GM12892 (cell line): ENCODE results near the gene PSD.
A peak's percentile ranks its signal among the peaks of the same experiment; 100 is the strongest.

Experiments used
- DNase-seq: peaks from one replicate; pipeline ENCODE4 v3.0.0; 2011; ENCODE audit not compliant: insufficient read length
- FAIRE-seq: peaks from 2 replicates; lab custom pipeline; 2011; peaks lifted over from hg19 to GRCh38; lab: Jason Lieb, UNC
- POLR2A ChIP-seq: IDR thresholded peaks from 2 replicates; pipeline ENCODE4 v1.6.1; 2011; ENCODE audit warnings: low read depth, low read length, control low read depth
- POLR2AphosphoS5 ChIP-seq: IDR thresholded peaks from 2 replicates; pipeline ENCODE4 v1.6.1; 2011; ENCODE audit warnings: low read depth, low read length, control low read depth
- TAF1 ChIP-seq: IDR thresholded peaks from 2 replicates; pipeline ENCODE4 v1.6.1; 2011; ENCODE audit warnings: low read depth, mild to moderate bottlenecking, control low read depth, low read length, borderline replicate concordance

The PSD gene

GRCh38 chr10:102453502-102453901 is 34.9 kb upstream of the PSD start:
- no peak for TF ChIP-seq TAF1
- TF ChIP-seq POLR2A, result no peak
- TF ChIP-seq POLR2AphosphoS5, result no peak
- FAIRE-seq (no peak), DNase-seq (no peak)

DNA sequence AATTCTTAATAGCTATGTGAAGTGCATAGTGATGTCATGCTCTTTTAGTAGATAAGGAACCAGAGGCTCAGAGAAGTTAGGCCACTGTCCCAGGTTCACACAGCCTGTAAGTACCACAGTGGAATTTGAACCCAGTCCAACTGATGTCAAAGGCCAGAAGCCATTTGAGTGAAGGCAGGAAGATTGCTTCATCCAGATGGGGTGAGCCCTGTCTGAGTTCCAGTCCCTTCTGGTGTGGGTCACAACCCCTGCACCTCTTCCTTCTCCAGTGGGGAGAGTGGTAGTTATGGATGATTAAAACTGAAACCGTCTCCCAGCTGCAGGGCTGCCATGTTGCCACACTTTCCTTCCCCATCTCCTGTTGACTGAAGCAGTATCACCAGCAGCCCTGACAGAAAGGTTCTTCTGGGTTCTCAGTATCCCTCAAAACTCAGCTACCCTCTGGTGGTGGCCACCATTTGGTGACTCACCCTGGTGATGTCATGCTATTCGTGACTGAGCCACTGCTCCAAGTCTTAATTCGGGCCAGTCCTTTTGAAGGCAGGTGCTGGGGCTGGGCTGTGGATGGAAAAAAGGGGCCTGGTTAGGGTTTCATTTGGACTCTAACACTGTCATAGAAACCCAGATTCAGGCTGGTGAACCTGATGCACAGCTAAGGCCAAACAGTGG is 34.2 kb upstream of the PSD start:
- DNase-seq, result no peak
- TF ChIP-seq TAF1, result no peak
- no peak for TF ChIP-seq POLR2AphosphoS5
- TF ChIP-seq POLR2A, result no peak
- no peak for FAIRE-seq

DNA sequence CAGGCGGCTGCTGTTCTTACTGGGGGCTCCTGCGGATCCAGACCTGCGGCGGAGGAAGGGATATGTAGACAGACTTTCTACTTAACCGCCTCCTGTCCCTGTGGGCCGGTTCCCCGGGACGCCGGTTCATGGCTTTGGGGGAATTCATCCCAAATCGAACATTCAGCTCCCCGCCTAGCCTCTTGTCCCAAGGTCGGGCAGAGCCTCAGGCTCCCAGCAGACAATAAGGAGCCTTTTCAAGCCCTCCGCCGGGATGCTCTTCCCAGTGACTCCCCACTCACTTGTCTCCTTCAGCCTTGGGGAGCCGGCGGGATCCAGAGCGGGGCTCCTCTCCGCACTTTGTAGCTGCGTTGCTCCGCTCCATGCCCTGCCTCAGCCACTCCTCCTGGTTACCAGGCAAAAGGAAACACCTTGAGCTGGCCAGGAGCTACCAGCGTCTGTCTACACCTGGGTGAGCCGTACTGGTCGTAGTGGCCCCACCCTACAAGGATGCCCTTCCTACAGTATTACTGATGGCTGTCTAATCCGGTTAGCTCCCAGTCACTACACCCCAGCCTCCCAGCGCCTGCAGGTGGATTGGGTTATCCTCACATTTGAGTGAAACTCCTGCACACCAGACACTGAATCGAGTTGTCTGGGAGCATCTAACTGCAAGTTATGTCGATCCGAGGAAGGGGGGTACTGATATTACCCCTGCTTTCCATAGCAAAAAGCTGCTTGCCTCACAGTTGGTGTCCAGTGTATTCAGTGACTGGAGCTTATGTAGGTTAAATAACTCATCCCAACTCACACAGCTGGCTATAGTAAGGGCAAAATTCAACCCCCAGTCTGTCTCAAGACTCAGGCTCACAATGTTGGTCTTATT is 32.8 kb upstream of the PSD start, which contains the start of gene C10orf95:
Gene C10orf95, minus strand, starts transcription at position 439 of the 865 bp plus-strand sequence. CDS start 450 bp downstream, outside the sequence.
- FAIRE-seq (no peak), DNase-seq (no peak)
- TF ChIP-seq POLR2A (no peak), POLR2AphosphoS5 (no peak), TAF1 (no peak)

GRCh38 chr10:102450374-102451104 is 32.0 kb upstream of the PSD start:
- DNase-seq (peak; percentile 92), FAIRE-seq (peak; percentile 99)
- TF ChIP-seq POLR2AphosphoS5, result peak; percentile 70; the same call in 1 of the 2 replicates
- TF ChIP-seq TAF1, result peak; percentile 79
- TF ChIP-seq POLR2A, result peak; percentile 85

DNA sequence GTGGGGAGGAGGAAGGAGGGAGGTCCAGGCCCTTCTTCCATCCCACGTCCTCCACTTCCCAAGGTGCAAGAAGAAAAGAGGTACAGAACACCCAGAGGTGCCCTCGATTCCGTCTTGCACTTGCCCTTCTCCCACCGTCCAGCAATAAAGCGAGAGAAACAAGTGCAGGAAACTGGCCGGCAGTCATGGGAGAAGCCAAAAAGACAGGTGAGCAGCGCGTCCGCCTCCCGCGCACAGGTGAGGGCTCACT is 31.5 kb upstream of the PSD start:
- no peak for FAIRE-seq
- DNase-seq, result no peak
- TF ChIP-seq POLR2A (no peak), POLR2AphosphoS5 (no peak), TAF1 (no peak)

GRCh38 chr10:102449321-102450123 is 30.9 kb upstream of the PSD start:
- DNase-seq (no peak), FAIRE-seq (peak; percentile 90)
- TF ChIP-seq TAF1, result no peak
- no peak for TF ChIP-seq POLR2AphosphoS5
- no peak for TF ChIP-seq POLR2A

- no peak for TF ChIP-seq POLR2AphosphoS5
- no peak for TF ChIP-seq TAF1
- TF ChIP-seq POLR2A, result no peak
- DNase-seq (no peak), FAIRE-seq (no peak)
These were observed 26.3 kb upstream of the PSD start for GRCh38 chr10:102444851-102445250.

- DNase-seq (no peak), FAIRE-seq (no peak)
- TF ChIP-seq TAF1, result no peak
- TF ChIP-seq POLR2A, result no peak
- no peak for TF ChIP-seq POLR2AphosphoS5
These were observed 19.8 kb upstream of the PSD start for GRCh38 chr10:102438374-102438773.

- DNase-seq (no peak), FAIRE-seq (no peak)
- TF ChIP-seq POLR2AphosphoS5 (no peak), POLR2A (no peak), TAF1 (no peak)
These were observed 18.9 kb upstream of the PSD start for GRCh38 chr10:102437515-102437914.

DNA sequence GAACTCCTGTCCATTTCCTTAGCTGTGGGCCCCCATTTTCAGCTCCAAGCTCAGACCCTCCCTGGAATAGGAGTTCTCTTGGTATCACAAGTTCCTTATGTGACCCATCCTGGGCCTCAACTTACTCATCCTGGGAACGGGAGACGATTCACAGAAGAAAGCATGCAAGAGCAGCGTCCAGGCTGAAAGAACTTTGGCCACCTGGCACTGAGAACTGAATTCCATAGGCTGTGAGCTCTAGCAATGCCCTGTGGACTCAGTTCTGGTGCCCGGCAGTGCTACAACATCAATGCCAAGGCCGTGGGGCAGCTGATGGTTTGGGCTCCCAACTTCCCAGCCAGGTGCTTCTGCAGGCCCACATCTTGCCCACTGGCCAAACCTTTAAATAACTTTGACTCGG is 17.7 kb upstream of the PSD start:
- DNase-seq (no peak), FAIRE-seq (no peak)
- TF ChIP-seq TAF1 (no peak), POLR2AphosphoS5 (no peak), POLR2A (no peak)
